Measurements from ENCODE around the gene FOXC1. TPM values are rescaled to one million over a fixed set of nuclear protein-coding genes. Genes with fewer than 3 reads are reported as not detected.

FOXC1 gene
- total RNA-seq, 4 donors from 2014 or later, result 0.92 to 3.9 (median 2.0) TPM

DNA sequence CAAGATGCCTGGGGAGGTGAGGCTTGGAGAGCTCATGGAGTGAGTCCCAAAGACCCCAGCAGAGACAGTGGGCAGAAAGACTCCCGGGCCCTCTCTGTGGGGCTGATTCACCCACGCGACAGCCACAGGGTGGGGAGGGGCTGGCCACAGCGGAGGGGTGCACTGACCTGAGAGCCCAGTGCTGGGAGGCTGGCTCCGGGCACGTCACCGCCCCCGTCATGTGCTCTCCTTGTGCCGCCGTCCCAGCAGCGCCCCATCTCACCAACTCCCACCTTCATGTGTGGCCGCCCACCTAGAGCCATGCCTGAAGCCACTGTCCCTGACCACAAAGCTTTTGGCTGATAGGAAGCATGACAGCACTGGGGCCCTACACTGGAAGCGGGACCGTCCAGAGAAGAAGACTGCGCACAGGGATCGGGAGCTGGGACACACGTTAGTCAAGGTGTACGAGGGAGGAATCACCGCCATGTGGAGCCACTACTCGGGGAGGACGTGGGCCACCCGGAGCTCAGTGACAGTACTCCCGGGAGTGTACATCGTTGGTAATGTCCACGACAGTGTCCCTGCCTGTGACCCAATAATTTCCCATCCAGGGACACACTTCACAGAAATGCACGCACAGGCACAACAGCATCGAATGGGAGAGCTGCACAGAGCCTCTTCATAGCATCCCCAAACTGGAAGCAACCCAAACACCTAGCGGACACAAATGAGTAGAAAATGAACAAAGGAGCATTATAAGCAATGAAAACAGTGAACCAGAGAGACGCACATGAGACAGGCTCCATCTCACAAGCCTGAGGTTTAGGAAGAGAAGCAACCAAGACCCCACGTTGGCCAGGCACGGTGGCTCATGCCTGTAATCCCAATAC is 28.4 kb upstream of the FOXC1 start:
- intact Hi-C loops (cut with DNase I; ENCODE audit: low total_unique reads) (no loop called here), in situ Hi-C loops (cut with MboI; ENCODE audit: low sequenced_read_pairs in 4 of 4) (loop anchor here in 2 of 4 donors (10.0 to 25.0 kb wide), 3 partner anchors 606 to 1156 kb away; no protein-coding TSS in a partner anchor)
- DNase-seq, result no peak
- no peaks in the 10 kb centered on the region for H3K9me3 ChIP-seq
- no peaks in the 10 kb centered on the region for H3K4me1 ChIP-seq
- no peaks in the 10 kb centered on the region for H3K27me3 ChIP-seq
- no peak overlapping the region for H3K4me3 ChIP-seq
- ATAC-seq, result no peak
- TF ChIP-seq, protein P1, sequence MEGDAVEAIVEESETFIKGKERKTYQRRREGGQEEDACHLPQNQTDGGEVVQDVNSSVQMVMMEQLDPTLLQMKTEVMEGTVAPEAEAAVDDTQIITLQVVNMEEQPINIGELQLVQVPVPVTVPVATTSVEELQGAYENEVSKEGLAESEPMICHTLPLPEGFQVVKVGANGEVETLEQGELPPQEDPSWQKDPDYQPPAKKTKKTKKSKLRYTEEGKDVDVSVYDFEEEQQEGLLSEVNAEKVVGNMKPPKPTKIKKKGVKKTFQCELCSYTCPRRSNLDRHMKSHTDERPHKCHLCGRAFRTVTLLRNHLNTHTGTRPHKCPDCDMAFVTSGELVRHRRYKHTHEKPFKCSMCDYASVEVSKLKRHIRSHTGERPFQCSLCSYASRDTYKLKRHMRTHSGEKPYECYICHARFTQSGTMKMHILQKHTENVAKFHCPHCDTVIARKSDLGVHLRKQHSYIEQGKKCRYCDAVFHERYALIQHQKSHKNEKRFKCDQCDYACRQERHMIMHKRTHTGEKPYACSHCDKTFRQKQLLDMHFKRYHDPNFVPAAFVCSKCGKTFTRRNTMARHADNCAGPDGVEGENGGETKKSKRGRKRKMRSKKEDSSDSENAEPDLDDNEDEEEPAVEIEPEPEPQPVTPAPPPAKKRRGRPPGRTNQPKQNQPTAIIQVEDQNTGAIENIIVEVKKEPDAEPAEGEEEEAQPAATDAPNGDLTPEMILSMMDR (IDR thresholded peaks at IDR 0.05 in 4 of 5, conservative IDR thresholded peaks at IDR 0.05 in 1 of 5), result no peak
- no peak for TF ChIP-seq POLR2A (IDR thresholded peaks at IDR 0.05)
- no peaks in the 10 kb centered on the region for H3K36me3 ChIP-seq
- H3K27ac ChIP-seq, result no peak overlapping the region

DNA sequence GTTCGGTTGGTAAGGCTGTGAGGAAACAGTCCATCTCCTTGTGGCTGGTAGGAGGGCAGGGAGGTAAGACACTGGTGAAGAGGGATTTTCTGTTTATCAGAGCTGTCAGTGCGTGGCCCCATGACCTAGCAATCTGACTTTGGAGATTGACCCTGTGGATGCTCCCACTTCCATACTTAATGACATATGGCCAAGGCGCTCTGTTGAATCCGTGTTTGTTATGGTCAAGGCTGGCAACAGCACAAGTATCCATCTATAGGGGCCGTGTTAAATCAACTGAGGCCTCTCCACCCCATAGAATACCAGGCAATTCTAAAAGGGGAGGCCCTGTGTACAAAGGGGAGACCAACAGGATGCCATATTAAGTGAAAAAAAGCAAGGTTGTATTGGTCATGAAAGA is 25.6 kb upstream of the FOXC1 start:
- H3K4me3 ChIP-seq, result no peak overlapping the region
- H3K27ac ChIP-seq, result no peak overlapping the region
- intact Hi-C loops (cut with DNase I; ENCODE audit: low total_unique reads) (no loop called here), in situ Hi-C loops (cut with MboI; ENCODE audit: low sequenced_read_pairs in 4 of 4) (loop anchor here in 2 of 4 donors (10.0 to 25.0 kb wide), 3 partner anchors 603 to 1153 kb away; no protein-coding TSS in a partner anchor)
- no peak for TF ChIP-seq POLR2A (IDR thresholded peaks at IDR 0.05)
- TF ChIP-seq, protein P1 (IDR thresholded peaks at IDR 0.05 in 4 of 5, conservative IDR thresholded peaks at IDR 0.05 in 1 of 5), result no peak
- ATAC-seq, result no peak
- no peaks in the 10 kb centered on the region for H3K9me3 ChIP-seq
- H3K36me3 ChIP-seq, result no peaks in the 10 kb centered on the region
- no peaks in the 10 kb centered on the region for H3K4me1 ChIP-seq
- H3K27me3 ChIP-seq, result no peaks in the 10 kb centered on the region
- DNase-seq, result no peak

DNA sequence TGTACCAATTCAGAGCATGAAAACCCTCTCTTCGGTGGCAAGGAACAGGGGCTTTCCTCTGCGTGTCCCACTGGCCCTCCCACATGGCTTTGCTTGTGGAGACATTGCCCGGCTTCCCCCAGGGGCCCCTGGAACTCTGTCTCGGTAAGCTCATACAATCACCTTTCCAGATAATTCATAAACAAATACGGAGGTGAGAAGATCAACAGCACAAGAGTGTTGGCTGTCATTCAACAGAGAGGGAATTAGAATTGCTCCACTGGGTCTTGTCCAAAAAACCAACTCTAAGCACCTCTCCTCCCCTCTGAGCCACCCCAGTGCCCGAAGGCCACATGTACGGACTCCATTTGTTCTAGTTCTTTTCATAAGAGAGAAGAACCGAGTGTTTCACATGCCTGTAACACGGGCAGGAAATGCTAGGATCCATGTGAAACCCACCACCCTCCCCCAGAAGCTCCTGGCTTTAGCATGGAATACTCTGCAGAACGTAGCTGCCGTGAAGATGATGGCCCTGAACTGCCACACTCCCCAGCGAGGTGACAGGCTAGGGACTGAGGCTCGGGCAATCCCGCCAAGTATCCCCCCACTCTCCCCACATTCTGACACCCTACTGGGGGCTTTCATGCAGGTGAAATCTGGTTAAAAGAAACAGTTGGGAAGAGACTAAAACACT is 24.6 kb upstream of the FOXC1 start:
- Histone ChIP-seq H3K27me3 (peaks cover 0 to 3% (median 0%) of the 10 kb centered on the region in 3 donors), H3K4me3 (no peak overlapping the region), H3K36me3 (no peaks in the 10 kb centered on the region), H3K27ac (no peak overlapping the region), H3K9me3 (no peaks in the 10 kb centered on the region), H3K4me1 (no peaks in the 10 kb centered on the region)
- no peak for ATAC-seq
- in situ Hi-C loops (cut with MboI; ENCODE audit: low sequenced_read_pairs in 4 of 4), result loop anchor here in 2 of 4 donors (10.0 to 25.0 kb wide), 3 partner anchors 602 to 1152 kb away; no protein-coding TSS in a partner anchor
- intact Hi-C loops (cut with DNase I; ENCODE audit: low total_unique reads), result no loop called here
- DNase-seq, result no peak
- TF ChIP-seq, protein P1 (IDR thresholded peaks at IDR 0.05 in 4 of 5, conservative IDR thresholded peaks at IDR 0.05 in 1 of 5), result no peak
- no peak for TF ChIP-seq POLR2A (IDR thresholded peaks at IDR 0.05)

DNA sequence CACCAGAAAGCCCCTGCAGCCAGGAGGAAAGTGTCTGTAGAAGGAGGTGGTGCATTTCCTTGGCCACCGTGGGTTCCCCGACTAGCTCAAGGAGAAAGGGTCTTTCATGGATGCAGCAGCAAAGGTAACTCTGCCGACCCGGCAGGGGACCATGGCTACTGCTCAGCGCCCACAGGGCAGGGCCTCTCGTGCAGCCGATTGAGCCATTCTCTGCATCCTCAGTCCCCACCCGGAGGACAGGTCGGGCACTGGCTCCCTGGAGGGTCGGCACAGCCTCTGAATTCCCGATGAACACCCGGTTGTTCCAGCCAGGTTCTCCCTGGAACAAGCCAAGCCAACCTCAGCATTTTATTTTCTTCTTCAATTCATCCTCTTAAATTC is 24.1 kb upstream of the FOXC1 start:
- DNase-seq, result no peak
- no peak overlapping the region for H3K4me3 ChIP-seq
- H3K27ac ChIP-seq, result no peak overlapping the region
- H3K36me3 ChIP-seq, result no peaks in the 10 kb centered on the region
- H3K4me1 ChIP-seq, result no peaks in the 10 kb centered on the region
- H3K9me3 ChIP-seq, result no peaks in the 10 kb centered on the region
- in situ Hi-C loops (cut with MboI; ENCODE audit: low sequenced_read_pairs in 4 of 4) (loop anchor here in 2 of 4 donors (10.0 to 25.0 kb wide), 3 partner anchors 602 to 1152 kb away; no protein-coding TSS in a partner anchor), intact Hi-C loops (cut with DNase I; ENCODE audit: low total_unique reads) (no loop called here)
- TF ChIP-seq, protein P1 (IDR thresholded peaks at IDR 0.05 in 4 of 5, conservative IDR thresholded peaks at IDR 0.05 in 1 of 5), result no peak
- no peak for TF ChIP-seq POLR2A (IDR thresholded peaks at IDR 0.05)
- no peak for ATAC-seq
- H3K27me3 ChIP-seq, result peaks cover 0 to 3% (median 0%) of the 10 kb centered on the region in 3 donors
